Upper lobe of left lung (tissue), 6 donors: ENCODE results near the gene NOX4. TPM values are rescaled to one million over a fixed set of nuclear protein-coding genes. Genes with fewer than 3 reads are reported as not detected.
"Not testable (repeated sequence)": the region's sequence is repeated elsewhere in the genome, so short reads cannot be mapped to it uniquely, and the experiment has no call there.

Experiments
- ATAC-seq, 2 donors: fragments of 200-7000 bp; cut with Tn5 transposase; one replicate each; pipeline ENCODE4 v1.9.1; 2022; ENCODE audit warnings: mild to moderate bottlenecking in 2 of 2, moderate library complexity in 2 of 2; ENCODE audit not compliant: low FRiP score in 2 of 2
- DNase-seq, 2 donors: peaks; one replicate each; pipeline ENCODE4 v3.0.0-alpha.2; 2019 to 2020
- H3K27ac ChIP-seq, 4 donors: fragments of 200-600 bp; sonication (generic); one replicate each; pipeline ENCODE4 v1.5.1; 2016 to 2019
- H3K27me3 ChIP-seq, 4 donors: fragments of 200-600 bp; sonication (generic); one replicate each; pipeline ENCODE4 v1.5.1; 2017 to 2019
- H3K36me3 ChIP-seq, 4 donors: fragments of 200-600 bp; sonication (generic); one replicate each; pipeline ENCODE4 v1.5.1; 2016 to 2019
- H3K4me1 ChIP-seq, 4 donors: fragments of 200-600 bp; sonication (generic); one replicate each; pipeline ENCODE4 v1.5.1; 2018 to 2019
- H3K4me3 ChIP-seq, 4 donors: fragments of 200-600 bp; sonication (generic); one replicate each; pipeline ENCODE4 v1.5.1; 2017 to 2019; ENCODE audit warnings: mild to moderate bottlenecking in 2 of 4, moderate library complexity in 1 of 4
- H3K9me3 ChIP-seq, 4 donors: fragments of 200-600 bp; sonication (generic); one replicate each; pipeline ENCODE4 v1.5.1; 2018 to 2019
- CTCF ChIP-seq, 6 experiments: fragments of 450-650 bp in 4 of 6; fragments of 200-600 bp in 2 of 6; sonication (generic) in 2 of 6; IDR thresholded peaks; one replicate each; pipeline ENCODE4 v1.5.1; 2016 to 2019; ENCODE audit warnings: antibody characterized with exemption in 6 of 6
- EP300 ChIP-seq, 4 donors: sonication (generic); formaldehyde crosslinking; IDR thresholded peaks; one replicate each; pipeline ENCODE4 v1.5.1; 2017; ENCODE audit warnings: antibody characterized with exemption in 4 of 4, control low read depth in 2 of 4
- POLR2A ChIP-seq, 4 donors: fragments of 450-650 bp; IDR thresholded peaks; one replicate each; pipeline ENCODE4 v1.5.1; 2016 to 2017; ENCODE audit warnings: antibody characterized with exemption in 4 of 4, mild to moderate bottlenecking in 2 of 4
- POLR2AphosphoS5 ChIP-seq, 2 donors: sonication (generic); formaldehyde crosslinking; IDR thresholded peaks; one replicate each; pipeline ENCODE4 v1.5.1; 2017; ENCODE audit warnings: antibody characterized with exemption in 2 of 2
- WGBS, 2 donors: methylation state at CpG; one replicate each; pipeline ENCODE4 v1.1.5; 2017 to 2018; 5-methylcytosine and 5-hydroxymethylcytosine counted together
- total RNA-seq, 6 donors: library from RNA; depleted of rRNA in 4 of 6; stranded (reverse); fragments of >200 nt in 4 of 6; gene quantifications; one replicate each; pipeline versions ENCODE4 v1.1.0 to v1.2.1, GENCODE V29; 2016 to 2021
- donor health status: DM: no; HTN: no; CAD: no; lungs with moderate emphysema.
- donor health status: DM: no; HTN: yes; CAD: no; lungs with severe emphysema.

Gene NOX4
- total RNA-seq, 6 donors from 2014 or later, result 2.0 to 6.4 (median 3.7) TPM

GRCh38 chr11:89293965-89294679 lies 197.1 kb downstream of the NOX4 start:
- no peak for TF ChIP-seq EP300 (IDR thresholded peaks at IDR 0.05)
- TF ChIP-seq CTCF (IDR thresholded peaks at IDR 0.05), result no peak
- no peak for TF ChIP-seq POLR2A (IDR thresholded peaks at IDR 0.05)
- TF ChIP-seq POLR2AphosphoS5 (IDR thresholded peaks at IDR 0.05), result no peak
- ATAC-seq, result peak; percentile 37 to 72
- Histone ChIP-seq H3K36me3 (no peaks in the 10 kb centered on the region), H3K27me3 (no peaks in the 10 kb centered on the region), H3K9me3 (no peaks in the 10 kb centered on the region), H3K4me3 (peak overlapping the region in 1 of 4 donors; percentile 7), H3K4me1 (no peaks in the 10 kb centered on the region), H3K27ac (no peak overlapping the region)
- WGBS, 2 donors, result 34 to 35% methylated on average over 11 to 17 of the region's 18 CpGs
- peak in 1 of 2 donors; percentile 15 for DNase-seq

GRCh38 chr11:89288004-89288403 lies 203.2 kb downstream of the NOX4 start:
- not testable (repeated sequence) for H3K27me3 ChIP-seq, H3K4me3 ChIP-seq, H3K36me3 ChIP-seq, H3K27ac ChIP-seq, ATAC-seq, H3K9me3 ChIP-seq, H3K4me1 ChIP-seq, DNase-seq
- WGBS, 2 donors, result 88 to 91% methylated on average over 3 of the region's 3 CpGs

GRCh38 chr11:89286601-89287000 lies 204.6 kb downstream of the NOX4 start:
- H3K4me3 ChIP-seq, H3K9me3 ChIP-seq, H3K27ac ChIP-seq, ATAC-seq, H3K4me1 ChIP-seq, H3K27me3 ChIP-seq, H3K36me3 ChIP-seq, DNase-seq: not testable (repeated sequence)
- 66 to 96% methylated on average over 1 of the region's 1 CpG for WGBS, 2 donors

- H3K27me3 ChIP-seq, H3K4me3 ChIP-seq, DNase-seq, H3K36me3 ChIP-seq, H3K9me3 ChIP-seq, H3K4me1 ChIP-seq, H3K27ac ChIP-seq, ATAC-seq: not testable (repeated sequence)
- WGBS, 2 donors, result 66 to 75% methylated on average over 3 of the region's 3 CpGs
Measured at GRCh38 chr11:89281032-89281677, 210.0 kb downstream of the NOX4 start.

- no peak overlapping the region for H3K27ac ChIP-seq
- H3K36me3 ChIP-seq, result no peaks in the 10 kb centered on the region
- ATAC-seq, result no peak
- H3K4me3 ChIP-seq, result no peak overlapping the region
- no peaks in the 10 kb centered on the region for H3K9me3 ChIP-seq
- no peaks in the 10 kb centered on the region for H3K27me3 ChIP-seq
- WGBS, 2 donors, result 77 to 91% methylated on average over 1 of the region's 1 CpG
- no peaks in the 10 kb centered on the region for H3K4me1 ChIP-seq
- TF ChIP-seq POLR2A (IDR thresholded peaks at IDR 0.05), result no peak
- no peak for TF ChIP-seq CTCF (IDR thresholded peaks at IDR 0.05)
- TF ChIP-seq POLR2AphosphoS5 (IDR thresholded peaks at IDR 0.05), result no peak
- DNase-seq, result no peak
Measured at GRCh38 chr11:89279176-89279575, 212.0 kb downstream of the NOX4 start.

GRCh38 chr11:89275966-89276365 lies 215.2 kb downstream of the NOX4 start:
- WGBS, 2 donors, result 72 to 78% methylated on average over 1 of the region's 1 CpG
- ATAC-seq (no peak), DNase-seq (no peak)

More at GRCh38 chr11:89275966-89276365, 215.2 kb downstream of the NOX4 start:
- Histone ChIP-seq H3K27ac (no peak overlapping the region), H3K36me3 (no peaks in the 10 kb centered on the region), H3K4me1 (no peaks in the 10 kb centered on the region), H3K4me3 (no peak overlapping the region), H3K27me3 (no peaks in the 10 kb centered on the region), H3K9me3 (no peaks in the 10 kb centered on the region)
- no peak for TF ChIP-seq POLR2AphosphoS5 (IDR thresholded peaks at IDR 0.05)
- TF ChIP-seq POLR2A (IDR thresholded peaks at IDR 0.05), result no peak
- TF ChIP-seq CTCF (IDR thresholded peaks at IDR 0.05), result no peak
- no peak for TF ChIP-seq EP300 (IDR thresholded peaks at IDR 0.05)

Other genes with a start within 250 kb of the NOX4 start
- not detected for gene TRIM77, start 218.9 kb upstream of the NOX4 start, total RNA-seq